H1 (cell line): ENCODE measurements around the gene TNFRSF6B. TPM values are rescaled to one million over a fixed set of nuclear protein-coding genes. Genes with fewer than 3 reads are reported as not detected.
A peak's percentile ranks its signal among the peaks of the same experiment; 100 is the strongest.

Experiments used
- CTCF ChIA-PET: fragments of 300-600 bp; sonication (Branson Sonifier 250); formaldehyde crosslinking; loops from one replicate; lab custom pipeline; 2021; ENCODE audit not compliant: partially characterized antibody; lab: Charles Lee
- POLR2A ChIA-PET: fragments of 300-600 bp; sonication (Branson Sonifier 250); formaldehyde crosslinking; loops from one replicate; lab custom pipeline; 2021; ENCODE audit warnings: inconsistent platforms; ENCODE audit not compliant: partially characterized antibody; lab: Charles Lee
- DNase-seq, 2 experiments: peaks; one replicate each; pipeline versions ENCODE4 v3.0.0 to v3.0.0-alpha.2; 2010 to 2022; ENCODE audit warnings: low spot score in 2 of 2, low read depth in 1 of 2, mixed read lengths in 1 of 2
- FAIRE-seq: peaks from 2 replicates; lab custom pipeline; 2011; peaks lifted over from hg19 to GRCh38; lab: Jason Lieb, UNC
- H2AFZ ChIP-seq: 2 replicates; pipeline ENCODE4 v1.8.1; 2012; ENCODE audit warnings: low read length, inconsistent platforms
- H2AK5ac ChIP-seq: 2 replicates; pipeline ENCODE4 v1.6.1; 2013; ENCODE audit warnings: low read depth, low read length
- H2BK120ac ChIP-seq: replicated peaks from 2 replicates; pipeline ENCODE3; 2013; ENCODE audit warnings: low read depth, low read length, inconsistent platforms
- H2BK12ac ChIP-seq: 2 replicates; pipeline ENCODE4 v1.6.1; 2013; ENCODE audit warnings: low read depth, low read length
- H2BK15ac ChIP-seq: 2 replicates; pipeline ENCODE4 v1.6.1; 2013; ENCODE audit warnings: low read length
- H2BK20ac ChIP-seq: 2 replicates; pipeline ENCODE4 v1.6.1; 2013; ENCODE audit warnings: low read length
- H2BK5ac ChIP-seq: 2 replicates; pipeline ENCODE4 v1.6.1; 2013; ENCODE audit warnings: low read depth, low read length
- H3K14ac ChIP-seq: 2 replicates; pipeline ENCODE4 v1.6.1; 2013; ENCODE audit warnings: inconsistent platforms; ENCODE audit not compliant: insufficient read length
- H3K18ac ChIP-seq: 2 replicates; pipeline ENCODE4 v1.6.1; 2013; ENCODE audit warnings: low read length; ENCODE audit errors: extremely low read depth
- H3K23ac ChIP-seq: 2 replicates; pipeline ENCODE4 v1.6.1; 2013; ENCODE audit warnings: inconsistent platforms; ENCODE audit not compliant: insufficient read length
- H3K23me2 ChIP-seq: 2 replicates; pipeline ENCODE4 v1.6.1; 2013; ENCODE audit warnings: low read depth, low read length
- H3K27ac ChIP-seq: 2 replicates; pipeline ENCODE4 v1.6.1; 2011; ENCODE audit warnings: low read depth, low read length, inconsistent platforms
- H3K27me3 ChIP-seq, 4 experiments: replicated peaks in 1 of 4; 1 replicate in 1 of 4; 2 replicates in 3 of 4; pipeline versions ENCODE4 v1.6.1 to v1.8.1; 2011 to 2013; ENCODE audit warnings: low read length in 3 of 4, mild to moderate bottlenecking in 3 of 4, inconsistent platforms in 2 of 4, mixed read lengths in 2 of 4, moderate library complexity in 1 of 4; ENCODE audit not compliant: control insufficient read depth in 3 of 4, insufficient read depth in 3 of 4; ENCODE audit errors: extremely low read depth in 1 of 4
- H3K36me3 ChIP-seq, 4 experiments: 2 replicates each; pipeline versions ENCODE4 v1.6.1 to v1.8.1; 2011 to 2013; ENCODE audit warnings: mild to moderate bottlenecking in 4 of 4, low read length in 3 of 4, moderate library complexity in 2 of 4, control low read depth in 1 of 4, inconsistent platforms in 1 of 4; ENCODE audit not compliant: insufficient read depth in 4 of 4, control insufficient read depth in 2 of 4
- H3K4ac ChIP-seq: replicated peaks from 2 replicates; pipeline ENCODE3; 2013; ENCODE audit warnings: low read length, low read depth, mixed read lengths, inconsistent platforms; ENCODE audit not compliant: insufficient read length
- H3K4me1 ChIP-seq, 4 experiments: replicated peaks in 1 of 4; 1 replicate in 1 of 4; 2 replicates in 3 of 4; pipeline versions ENCODE4 v1.6.1 to v1.8.1; 2011 to 2013; ENCODE audit warnings: low read length in 3 of 4, inconsistent platforms in 2 of 4, mixed read lengths in 1 of 4; ENCODE audit not compliant: insufficient read depth in 4 of 4, control insufficient read depth in 3 of 4
- H3K4me2 ChIP-seq, 2 experiments: 2 replicates each; pipeline versions ENCODE4 v1.6.1 to v1.8.1; 2011 to 2013; ENCODE audit warnings: low read depth in 2 of 2, low read length in 2 of 2, control low read depth in 1 of 2, inconsistent platforms in 1 of 2, mild to moderate bottlenecking in 1 of 2; ENCODE audit not compliant: insufficient read depth in 1 of 2
- H3K4me3 ChIP-seq, 4 experiments: fragments of 200-600, 300-600 bp in 1 of 4; sonication (generic), shearing (Covaris generic), sonication (Bioruptor Twin) in 1 of 4; 2 replicates each; pipeline versions ENCODE4 v1.5.1 to v1.8.1; 2011 to 2016; ENCODE audit warnings: low read length in 4 of 4, low read depth in 3 of 4, control low read depth in 2 of 4, inconsistent platforms in 2 of 4, mild to moderate bottlenecking in 2 of 4, mixed read lengths in 1 of 4, moderate library complexity in 1 of 4; ENCODE audit not compliant: insufficient read depth in 2 of 4; ENCODE audit errors: extremely low read depth in 1 of 4
- H3K56ac ChIP-seq: replicated peaks from 2 replicates; pipeline ENCODE3; 2013; ENCODE audit warnings: low read depth, mild to moderate bottlenecking, mixed read lengths, low read length, inconsistent platforms; ENCODE audit not compliant: insufficient read length
- H3K79me1 ChIP-seq: 2 replicates; pipeline ENCODE4 v1.6.1; 2013; ENCODE audit warnings: low read depth, low read length, control low read depth
- H3K79me2 ChIP-seq, 2 experiments: 2 replicates each; pipeline versions ENCODE4 v1.6.1 to v1.8.1; 2012 to 2013; ENCODE audit warnings: low read length in 2 of 2, mild to moderate bottlenecking in 2 of 2, inconsistent platforms in 1 of 2; ENCODE audit not compliant: insufficient read depth in 2 of 2, control insufficient read depth in 1 of 2
- H3K9ac ChIP-seq, 4 experiments: replicated peaks in 1 of 4; 1 replicate in 1 of 4; 2 replicates in 3 of 4; pipeline versions ENCODE4 v1.6.1 to v1.8.1; 2011 to 2013; ENCODE audit warnings: low read depth in 3 of 4, low read length in 3 of 4, control low read depth in 2 of 4, mild to moderate bottlenecking in 2 of 4, moderate library complexity in 2 of 4, inconsistent platforms in 1 of 4; ENCODE audit errors: extremely low read depth in 1 of 4
- H3K9me3 ChIP-seq, 2 experiments: 2 replicates each; pipeline versions ENCODE4 v1.6.1 to v1.8.1; 2012 to 2013; ENCODE audit warnings: mild to moderate bottlenecking in 2 of 2, moderate library complexity in 2 of 2, control low read depth in 1 of 2, inconsistent platforms in 1 of 2, low read depth in 1 of 2, low read length in 1 of 2, mixed read lengths in 1 of 2; ENCODE audit not compliant: insufficient read depth in 2 of 2
- H4K20me1 ChIP-seq, 2 experiments: replicated peaks in 1 of 2; 2 replicates each; pipeline versions ENCODE3 to v1.8.1; 2011 to 2013; ENCODE audit warnings: inconsistent platforms in 2 of 2, low read length in 2 of 2, mild to moderate bottlenecking in 1 of 2; ENCODE audit not compliant: insufficient read depth in 2 of 2, control insufficient read depth in 1 of 2
- H4K5ac ChIP-seq: 2 replicates; pipeline ENCODE4 v1.6.1; 2013; ENCODE audit warnings: low read length, low read depth, mixed read lengths, inconsistent platforms; ENCODE audit not compliant: insufficient read length
- H4K8ac ChIP-seq: 2 replicates; pipeline ENCODE4 v1.8.0; 2013; ENCODE audit warnings: mild to moderate bottlenecking, moderate library complexity, low read length, inconsistent platforms; ENCODE audit not compliant: insufficient read depth; ENCODE audit errors: extremely low read depth
- H4K91ac ChIP-seq: replicated peaks from 2 replicates; pipeline ENCODE3; 2013; ENCODE audit warnings: low read length, mixed read lengths, inconsistent platforms; ENCODE audit not compliant: insufficient read length
- ASH2L ChIP-seq: fragments of 200-600, 300-600 bp; sonication (generic); IDR thresholded peaks from one replicate; pipeline ENCODE4 v1.7.1; 2017; ENCODE audit warnings: low read length
- CTBP2 ChIP-seq: IDR thresholded peaks from 2 replicates; pipeline ENCODE4 v1.7.0; 2011; ENCODE audit warnings: borderline replicate concordance, mild to moderate bottlenecking, moderate library complexity, mixed read lengths, low read length; ENCODE audit not compliant: insufficient read depth, insufficient read length
- KDM4A ChIP-seq: IDR thresholded peaks from one replicate; pipeline ENCODE4 v1.7.1; 2012; ENCODE audit warnings: low read depth, mild to moderate bottlenecking, moderate library complexity, low read length, inconsistent platforms; ENCODE audit not compliant: severe bottlenecking
- RBBP5 ChIP-seq: IDR thresholded peaks from 2 replicates; pipeline ENCODE4 v1.7.1; 2012; ENCODE audit warnings: low read depth, mild to moderate bottlenecking, inconsistent platforms, low read length, moderate library complexity, borderline replicate concordance
- RXRA ChIP-seq: IDR thresholded peaks from 2 replicates; pipeline ENCODE4 v1.6.1; 2011; ENCODE audit warnings: low read depth, mild to moderate bottlenecking, low read length, moderate library complexity; ENCODE audit not compliant: insufficient read depth
- SAP30 ChIP-seq: fragments of 300-600 bp; sonication (generic); IDR thresholded peaks from 2 replicates; pipeline ENCODE4 v1.7.1; 2012; ENCODE audit warnings: low read length, moderate library complexity, mild to moderate bottlenecking, inconsistent platforms; ENCODE audit not compliant: insufficient read depth, insufficient replicate concordance
- TAF1 ChIP-seq: IDR thresholded peaks from 2 replicates; pipeline ENCODE4 v1.6.1; 2011; ENCODE audit warnings: mild to moderate bottlenecking, low read depth, low read length
- TAF7 ChIP-seq: optimal IDR thresholded peaks from 2 replicates; pipeline ENCODE3; 2011; ENCODE audit warnings: low read depth, mild to moderate bottlenecking, inconsistent platforms, low read length, moderate library complexity, borderline replicate concordance
- ZNF274 ChIP-seq: IDR thresholded peaks from 2 replicates; pipeline ENCODE4 v1.7.0; 2012; ENCODE audit warnings: low read length, borderline replicate concordance; ENCODE audit errors: extremely low read depth
- WGBS, 2 experiments: shearing (Covaris generic) in 1 of 2; methylation state at CpG; one replicate each; pipeline versions ENCODE4 v1.1.6 to v1.1.7; 2013 to 2015; ENCODE audit warnings: low lambda C conversion rate in 2 of 2, mixed read lengths in 2 of 2, inconsistent platforms in 1 of 2, low coverage in 1 of 2, missing lambda C conversion rate in 1 of 2; ENCODE audit not compliant: insufficient replicate concordance in 2 of 2, insufficient coverage in 1 of 2, insufficient read length in 1 of 2; ENCODE audit errors: extremely low coverage in 1 of 2, missing lambda C conversion rate in 1 of 2; 5-methylcytosine and 5-hydroxymethylcytosine counted together
- polyA plus RNA-seq, 7 experiments: library from polyadenylated mRNA; depleted of rRNA in 3 of 7; stranded (reverse) in 5 of 7; unstranded in 2 of 7; fragments of >200 nt in 5 of 7; fragments of 200-250 nt in 2 of 7; gene quantifications; 1 replicate in 5 of 7; 2 replicates in 1 of 7; 4 replicates in 1 of 7; pipeline versions ENCODE4 v1.2.1 to v1.2.3, GENCODE V29; 2011 to 2013; ENCODE audit warnings: missing spikeins in 2 of 7, mixed read lengths in 2 of 7
- total RNA-seq: library from RNA; stranded (reverse); fragmentation: NEBNext Ultra II Directional; extraction: Animal tissue kit (Norgen Biotek cat#: 25700); gene quantifications from 2 replicates; pipeline ENCODE4 v1.2.1, GENCODE V29; 2021

TNFRSF6B gene
- total and polyA plus RNA-seq, 2 of the 8 experiments (the other 6 are each of a cell fraction or from before 2014, with no cell fraction given) = 3.1 TPM; not detected in 1

GRCh38 chr20:63737945-63738686, 41.7 kb downstream of the TNFRSF6B start:
- H3K79me1 ChIP-seq = peaks cover 5% of the 10 kb centered on the region; the same call in 1 of the 2 replicates
- H4K8ac ChIP-seq = no peak overlapping the region; the same call in 1 of the 2 replicates
- POLR2A ChIA-PET = interaction anchor here (0.6 to 3.0 kb wide), 15 partner anchors 9 to 242 kb away, joined by 3 to 16 read pairs (median 4); partner anchors contain the start of genes ARFRP1 and ZGPAT
- no peak overlapping the region for H3K56ac ChIP-seq
- H3K14ac ChIP-seq = no peak overlapping the region
- peaks cover 0 to 12% (median 8%) of the 10 kb centered on the region in 4 experiments; a peak in 4 of 7 replicates for H3K27me3 ChIP-seq
- H3K4me2 ChIP-seq = peak overlapping the region; percentile 71 to 95
- no peak overlapping the region for H2AK5ac ChIP-seq
- H2BK120ac ChIP-seq = no peak overlapping the region
- CTCF ChIA-PET = interaction anchor here (1.0 to 2.6 kb wide), 3 partner anchors 38 to 96 kb away, joined by 3 to 7 read pairs (median 5); no protein-coding TSS in a partner anchor
- no peak overlapping the region for H3K27ac ChIP-seq
- no peak overlapping the region for H4K5ac ChIP-seq
- H3K4me1 ChIP-seq = peaks cover 0 to 20% (median 11%) of the 10 kb centered on the region in 4 experiments; a peak in 6 of 7 replicates
- no peak for FAIRE-seq
- no peak overlapping the region for H2BK15ac ChIP-seq
- H3K23me2 ChIP-seq = peaks cover 13% of the 10 kb centered on the region; the same call in 1 of the 2 replicates
- H4K91ac ChIP-seq = no peak overlapping the region
- peak in 1 of 2 experiments; percentile 76 for DNase-seq
- H4K20me1 ChIP-seq = peaks cover 3 to 26% of the 10 kb centered on the region in 2 experiments
- H3K4ac ChIP-seq = no peak overlapping the region
- no peak overlapping the region for H3K9ac ChIP-seq
- no peak overlapping the region for H3K23ac ChIP-seq
- no peaks in the 10 kb centered on the region for H3K79me2 ChIP-seq
- no peaks in the 10 kb centered on the region for H3K9me3 ChIP-seq
- peaks cover 0 to 23% (median 6%) of the 10 kb centered on the region in 4 experiments; a peak in 5 of 8 replicates for H3K36me3 ChIP-seq
- no peak overlapping the region for H2BK20ac ChIP-seq
- no peak overlapping the region for H3K18ac ChIP-seq
- H3K4me3 ChIP-seq = peak overlapping the region; percentile 25 to 68 (median 28)
- H2AFZ ChIP-seq = no peak overlapping the region
- no peak overlapping the region for H2BK5ac ChIP-seq
- WGBS, 2 experiments = 21% methylated on average over 16 of the region's 43 CpGs; no CpG with 5 or more reads in 1 of the 2 experiments
- no peak overlapping the region for H2BK12ac ChIP-seq
- no peak for TF ChIP-seq RXRA
- no peak for TF ChIP-seq ASH2L
- TF ChIP-seq ZNF274 = no peak
- TF ChIP-seq TAF1 = no peak
- TF ChIP-seq TAF7 = no peak
- TF ChIP-seq KDM4A = peak; percentile 46
- no peak for TF ChIP-seq CTBP2
- 0 out of 2 replicates have a peak, but pooled peaks have one; percentile 1 for TF ChIP-seq RBBP5
- no peak for TF ChIP-seq SAP30
